HG03139 (cell line): ENCODE results near the gene CHRNB2.

Experiments used
- ATAC-seq: cut with Tn5 transposase; IDR thresholded peaks from one replicate; pipeline ENCODE4 v1.9.1; 2021; ENCODE audit not compliant: unreplicated experiment

The CHRNB2 gene

DNA sequence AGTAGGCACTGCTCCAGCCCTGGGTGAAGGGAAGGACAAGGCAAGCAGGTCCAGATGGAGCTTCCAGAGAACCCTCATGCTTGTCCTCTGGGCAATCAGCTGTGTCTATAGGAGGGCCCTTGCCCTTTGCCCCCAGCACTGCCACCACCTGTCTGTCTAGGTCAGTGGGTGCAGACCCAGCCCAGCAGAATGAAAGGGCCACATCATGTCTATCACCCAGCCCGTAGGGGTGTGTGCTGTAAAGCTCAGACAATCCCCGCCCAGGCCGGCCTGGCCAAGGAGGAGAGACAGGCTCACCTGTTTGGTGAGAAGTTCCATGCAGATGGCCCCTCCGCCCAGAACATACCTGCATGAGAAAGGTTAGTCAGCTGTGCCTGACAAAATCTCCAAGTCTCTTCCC is 16.1 kb upstream of the CHRNB2 start:
- no peak for ATAC-seq

DNA sequence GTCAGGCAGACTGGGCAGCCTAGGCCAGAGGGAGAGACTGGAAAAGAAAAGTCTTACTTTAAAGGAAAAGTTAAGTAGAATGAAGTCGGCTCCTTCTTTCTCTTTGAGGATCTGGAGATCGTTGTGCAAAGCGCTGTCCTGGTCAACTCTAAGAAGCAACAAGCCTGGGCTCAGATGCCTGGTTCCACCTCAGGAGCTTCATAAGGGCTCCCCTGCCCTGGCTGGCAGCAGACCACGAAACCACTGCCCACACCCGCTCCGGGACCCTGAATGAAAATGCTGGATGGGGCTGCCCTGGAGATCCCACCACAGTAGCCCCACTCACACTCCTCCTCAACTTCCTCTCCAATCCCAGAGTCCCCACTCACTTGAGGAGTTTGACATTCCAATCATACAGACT is 15.5 kb upstream of the CHRNB2 start:
- ATAC-seq, result no peak

DNA sequence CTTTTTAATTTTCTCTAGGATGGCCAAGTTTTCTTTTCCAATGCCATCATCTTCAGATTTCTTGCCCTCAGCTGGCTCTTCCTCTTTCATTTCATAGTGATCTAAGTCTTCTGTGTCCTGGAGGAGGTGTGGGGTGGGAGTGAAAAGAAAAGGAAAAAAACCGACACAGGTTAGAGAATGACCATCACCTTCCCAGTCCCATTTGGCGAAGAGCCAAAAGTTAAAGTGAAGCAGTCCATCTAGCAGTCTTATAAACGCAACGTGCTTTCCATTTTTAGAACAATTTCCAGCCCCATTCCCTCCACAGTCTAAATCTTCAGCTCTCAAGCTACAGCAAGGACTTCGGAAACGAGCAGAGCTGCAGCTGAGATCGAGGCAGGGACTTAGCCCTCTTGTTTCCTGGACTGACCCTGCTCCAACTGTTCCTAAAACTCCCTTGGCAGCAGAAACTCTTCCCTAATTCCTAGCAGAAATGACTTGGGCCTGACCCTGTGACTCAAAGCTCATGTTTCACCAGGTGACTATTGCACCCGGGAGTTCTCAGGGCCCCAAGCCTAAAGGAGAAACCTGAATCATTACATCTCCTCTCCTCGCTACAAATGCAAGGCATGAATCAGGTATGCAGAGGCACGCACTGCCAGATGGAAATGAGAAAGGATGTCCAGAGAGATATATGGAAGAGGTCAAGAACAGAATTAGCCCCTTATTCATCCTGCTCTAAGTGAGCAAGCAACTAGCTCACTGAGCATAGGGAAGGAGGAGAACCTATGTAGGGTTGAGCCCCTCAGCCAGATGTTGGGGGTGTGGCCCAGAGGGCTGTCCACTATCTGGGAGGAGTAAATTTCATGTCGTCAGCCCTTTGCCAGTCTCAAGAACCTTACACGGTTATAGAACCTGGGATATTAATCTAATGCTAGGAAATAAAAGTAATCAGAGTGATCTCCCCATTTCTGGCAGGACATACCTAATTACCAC is 14.2 kb upstream of the CHRNB2 start:
- ATAC-seq, result no peak

DNA sequence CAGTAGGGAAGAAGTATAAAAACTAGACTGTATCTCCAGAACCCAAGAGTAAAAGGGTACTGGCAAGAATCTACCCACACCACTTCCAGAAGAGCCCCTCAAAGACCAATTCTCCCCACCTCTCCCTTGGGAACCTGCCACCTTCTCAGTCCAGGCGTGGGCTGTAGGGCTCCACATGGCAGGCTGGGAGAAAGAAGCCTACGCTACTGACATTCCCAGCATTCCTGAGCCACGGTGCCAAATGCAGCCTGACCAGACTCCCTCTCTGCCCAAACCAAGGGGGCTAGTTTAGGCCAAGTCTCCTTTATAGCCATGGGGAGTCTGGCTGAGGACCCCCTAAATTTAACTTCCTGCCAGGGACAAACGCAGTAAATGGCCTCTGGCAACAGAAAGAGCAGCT is 11.2 kb upstream of the CHRNB2 start:
- no peak for ATAC-seq

DNA sequence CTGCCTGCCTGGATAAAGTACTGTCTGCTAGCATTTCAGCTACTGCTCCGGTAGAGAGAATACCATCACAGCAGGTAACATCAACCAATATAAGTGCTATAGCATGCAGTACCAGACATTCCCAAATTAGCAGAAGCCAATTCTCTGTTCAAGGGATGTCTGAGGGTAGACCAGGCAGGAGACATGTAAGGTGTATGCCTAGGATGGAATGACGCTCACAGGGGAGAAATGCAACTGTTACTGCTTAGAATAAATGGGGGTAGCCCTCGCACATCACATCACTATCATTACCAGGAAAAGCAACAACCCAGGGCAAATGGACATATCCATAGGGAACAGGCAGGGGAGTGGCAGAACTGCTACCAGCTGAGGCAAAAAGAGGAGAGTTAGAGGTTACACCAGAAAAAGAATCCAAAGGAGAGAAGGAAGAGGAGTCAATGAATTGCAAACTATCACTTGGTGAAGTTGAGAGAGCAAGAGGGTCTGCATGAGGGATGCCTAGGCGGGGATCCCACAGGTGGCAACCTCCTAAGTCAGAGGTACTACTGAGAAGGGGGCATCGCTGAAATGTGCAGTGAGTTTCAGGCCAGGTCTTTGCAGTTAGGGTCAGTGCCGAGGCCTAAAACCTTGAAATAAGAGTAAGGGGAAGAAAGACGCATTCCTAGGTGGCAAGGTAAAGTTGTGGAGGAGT is 10.2 kb upstream of the CHRNB2 start:
- ATAC-seq, result no peak

DNA sequence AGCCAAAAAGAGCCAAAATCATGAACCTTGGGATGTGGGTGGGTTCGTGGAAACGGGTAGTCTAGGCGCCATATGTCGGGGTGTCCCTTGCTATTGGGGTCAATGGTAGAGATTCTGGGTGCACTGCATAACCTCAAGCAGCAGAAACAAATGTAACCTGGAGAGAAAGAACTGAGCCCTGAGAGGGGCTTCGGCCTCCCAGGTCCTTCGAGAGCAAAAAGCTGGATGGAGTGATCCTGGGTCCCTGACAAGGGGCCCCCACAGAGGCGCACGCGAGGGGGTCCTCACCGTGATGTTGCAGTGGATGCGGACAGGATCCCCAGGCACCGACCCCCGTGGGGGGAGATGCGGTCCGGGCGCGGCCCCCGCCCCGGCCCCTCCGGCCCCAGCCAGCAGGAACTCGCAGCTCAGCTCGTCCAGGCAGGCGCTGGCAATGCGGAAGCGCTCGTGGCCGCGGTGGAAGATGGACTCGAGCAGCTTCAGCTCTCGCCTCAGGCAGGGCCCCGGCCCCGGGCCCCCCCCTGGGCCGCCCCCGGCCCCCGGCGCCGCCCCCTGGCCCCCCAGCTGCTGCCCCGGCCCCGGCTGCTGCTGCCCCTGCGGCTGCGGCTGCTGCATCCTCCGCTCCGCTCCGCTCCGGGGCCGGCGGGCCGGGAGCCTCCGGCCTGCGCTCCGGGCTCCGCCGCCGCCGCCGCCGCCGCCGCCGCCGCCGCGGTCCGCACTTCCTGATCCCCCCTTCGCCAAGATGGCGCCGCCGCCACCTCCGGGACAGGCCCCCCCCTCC is 9.4 kb upstream of the CHRNB2 start, which contains the start of gene UBE2Q1:
Gene UBE2Q1 (minus strand): TSS at position 724 of the 781 bp plus-strand sequence. CDS start 109 bp downstream, at position 615.
- peak; percentile 9 for ATAC-seq

DNA sequence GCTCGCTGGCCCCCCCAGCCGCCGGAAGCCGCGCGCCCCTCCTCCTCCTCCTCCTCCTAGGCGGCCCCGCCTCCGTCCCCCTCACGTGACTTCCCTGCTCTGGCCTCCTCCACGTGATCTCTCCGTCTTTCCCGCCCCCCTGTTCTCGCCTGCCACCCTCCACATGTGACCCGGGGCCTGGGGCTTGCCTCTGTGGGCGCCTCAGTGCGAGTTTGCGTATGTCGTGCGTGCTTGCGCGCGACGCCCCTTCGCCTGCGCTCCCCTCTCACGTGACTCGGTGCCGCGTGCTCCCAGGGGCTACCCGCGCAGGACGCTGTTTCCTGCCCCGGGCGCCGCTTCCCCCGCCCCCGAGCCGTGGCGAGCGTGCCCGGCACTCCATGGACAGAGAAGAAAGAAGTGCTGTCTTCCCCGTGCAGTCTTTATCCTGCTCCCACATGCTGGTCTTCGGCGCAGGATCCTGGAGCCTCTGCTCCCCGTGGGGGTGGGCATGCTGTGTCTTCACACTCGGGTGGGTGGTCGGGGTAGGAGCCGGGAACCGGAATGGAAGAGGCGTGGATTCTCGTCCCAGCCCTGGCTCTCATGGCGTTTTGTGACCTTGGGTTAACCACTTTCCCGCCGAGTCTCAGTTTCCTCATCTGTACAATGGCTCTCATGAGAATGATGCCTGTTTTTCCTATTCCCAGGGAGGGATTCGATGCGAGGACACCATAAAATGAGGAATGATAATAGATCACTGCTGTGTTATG is 8.7 kb upstream of the CHRNB2 start:
- ATAC-seq, result peak; percentile 83

DNA sequence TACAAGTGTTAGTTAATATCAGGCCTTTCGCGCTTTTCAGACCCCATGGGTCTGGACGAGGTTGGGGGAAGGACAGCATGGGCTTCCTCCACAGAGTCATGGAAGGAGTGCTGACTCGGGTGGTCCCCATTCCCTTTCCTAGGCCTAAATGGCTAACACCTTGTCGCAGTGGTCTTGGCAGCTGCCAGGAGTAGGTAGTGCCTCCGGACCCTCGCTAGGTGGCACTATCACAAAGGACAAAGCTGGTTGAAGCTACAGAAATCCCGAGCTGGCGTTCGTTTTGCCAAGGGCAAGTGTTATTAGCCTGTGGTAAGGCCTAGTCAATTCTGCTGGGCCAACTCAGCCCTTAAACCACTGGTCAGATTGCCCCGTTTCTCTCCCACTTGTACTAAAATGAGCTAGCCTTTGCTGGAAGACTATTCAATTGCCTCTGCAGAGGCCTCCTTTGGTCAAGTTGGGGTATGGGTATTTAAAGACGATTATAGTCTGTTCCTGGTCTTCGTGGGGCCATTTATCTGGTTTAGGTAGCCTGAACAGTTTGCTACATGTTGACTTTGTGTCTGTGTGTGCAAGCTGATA is 8.0 kb upstream of the CHRNB2 start:
- peak; percentile 33 for ATAC-seq

DNA sequence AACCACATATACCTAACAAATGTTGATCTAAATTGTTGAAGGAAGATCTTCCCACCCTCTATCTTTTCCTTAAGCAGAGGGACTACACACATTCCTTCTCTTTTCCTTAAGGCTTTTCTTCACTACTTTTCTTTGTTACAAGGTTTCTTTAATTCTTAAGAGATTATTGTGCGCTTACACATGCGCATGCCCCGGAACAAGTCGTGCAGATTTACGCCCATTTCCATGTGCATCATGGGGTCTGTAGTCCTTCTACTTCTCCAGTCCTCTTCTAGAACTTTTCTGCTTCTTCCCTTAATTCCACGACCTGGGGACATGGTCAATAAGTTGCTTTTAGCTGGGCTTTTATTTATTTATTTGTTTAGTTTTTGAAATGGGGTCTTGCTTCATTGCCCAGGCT is 1.7 kb upstream of the CHRNB2 start:
- ATAC-seq, result no peak

DNA sequence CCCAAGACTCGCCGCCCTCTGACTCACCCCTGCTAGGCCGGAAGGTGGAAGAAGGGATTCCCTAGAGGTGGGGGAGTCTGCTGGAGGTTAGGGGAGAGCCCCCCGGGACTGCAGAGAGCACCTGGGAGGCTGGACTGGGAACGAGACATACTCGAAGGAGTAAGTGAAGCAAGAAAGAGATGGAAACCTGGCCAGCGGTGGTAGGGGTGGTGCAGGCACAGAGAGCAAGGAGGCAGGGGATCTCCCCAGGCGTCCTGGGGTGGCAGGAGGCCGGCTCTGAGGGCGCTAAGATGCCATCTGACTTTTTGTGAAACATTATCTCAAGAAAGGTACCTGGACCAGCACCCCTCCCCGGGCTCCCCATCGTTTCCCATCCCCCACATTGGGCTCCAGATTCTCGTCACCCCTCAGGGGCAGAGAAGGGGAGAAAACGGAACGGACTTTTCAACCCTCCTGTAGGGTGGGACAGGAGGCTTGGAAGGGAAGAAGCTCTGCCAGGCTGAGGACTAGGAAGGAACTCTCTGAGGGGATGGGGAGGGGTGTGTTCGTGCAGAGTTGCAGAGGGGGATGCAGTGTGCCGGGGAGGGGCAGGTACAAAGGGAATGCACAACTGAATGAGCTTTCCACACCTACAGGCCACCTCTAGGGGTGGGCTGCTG is 708 bp downstream of the CHRNB2 start:
- no peak for ATAC-seq

DNA sequence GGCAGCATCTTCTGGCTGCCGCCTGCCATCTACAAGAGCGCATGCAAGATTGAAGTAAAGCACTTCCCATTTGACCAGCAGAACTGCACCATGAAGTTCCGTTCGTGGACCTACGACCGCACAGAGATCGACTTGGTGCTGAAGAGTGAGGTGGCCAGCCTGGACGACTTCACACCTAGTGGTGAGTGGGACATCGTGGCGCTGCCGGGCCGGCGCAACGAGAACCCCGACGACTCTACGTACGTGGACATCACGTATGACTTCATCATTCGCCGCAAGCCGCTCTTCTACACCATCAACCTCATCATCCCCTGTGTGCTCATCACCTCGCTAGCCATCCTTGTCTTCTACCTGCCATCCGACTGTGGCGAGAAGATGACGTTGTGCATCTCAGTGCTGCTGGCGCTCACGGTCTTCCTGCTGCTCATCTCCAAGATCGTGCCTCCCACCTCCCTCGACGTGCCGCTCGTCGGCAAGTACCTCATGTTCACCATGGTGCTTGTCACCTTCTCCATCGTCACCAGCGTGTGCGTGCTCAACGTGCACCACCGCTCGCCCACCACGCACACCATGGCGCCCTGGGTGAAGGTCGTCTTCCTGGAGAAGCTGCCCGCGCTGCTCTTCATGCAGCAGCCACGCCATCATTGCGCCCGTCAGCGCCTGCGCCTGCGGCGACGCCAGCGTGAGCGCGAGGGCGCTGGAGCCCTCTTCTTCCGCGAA is 3.8 kb downstream of the CHRNB2 start:
- ATAC-seq, result no peak

DNA sequence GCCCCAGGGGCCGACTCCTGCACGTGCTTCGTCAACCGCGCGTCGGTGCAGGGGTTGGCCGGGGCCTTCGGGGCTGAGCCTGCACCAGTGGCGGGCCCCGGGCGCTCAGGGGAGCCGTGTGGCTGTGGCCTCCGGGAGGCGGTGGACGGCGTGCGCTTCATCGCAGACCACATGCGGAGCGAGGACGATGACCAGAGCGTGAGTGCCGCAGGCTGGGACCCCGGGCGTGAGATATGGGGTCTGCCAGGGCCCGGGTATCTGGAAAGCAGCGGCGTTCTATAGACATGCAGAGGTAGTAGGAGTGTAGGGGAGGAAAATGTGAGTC is 4.3 kb downstream of the CHRNB2 start:
- no peak for ATAC-seq

DNA sequence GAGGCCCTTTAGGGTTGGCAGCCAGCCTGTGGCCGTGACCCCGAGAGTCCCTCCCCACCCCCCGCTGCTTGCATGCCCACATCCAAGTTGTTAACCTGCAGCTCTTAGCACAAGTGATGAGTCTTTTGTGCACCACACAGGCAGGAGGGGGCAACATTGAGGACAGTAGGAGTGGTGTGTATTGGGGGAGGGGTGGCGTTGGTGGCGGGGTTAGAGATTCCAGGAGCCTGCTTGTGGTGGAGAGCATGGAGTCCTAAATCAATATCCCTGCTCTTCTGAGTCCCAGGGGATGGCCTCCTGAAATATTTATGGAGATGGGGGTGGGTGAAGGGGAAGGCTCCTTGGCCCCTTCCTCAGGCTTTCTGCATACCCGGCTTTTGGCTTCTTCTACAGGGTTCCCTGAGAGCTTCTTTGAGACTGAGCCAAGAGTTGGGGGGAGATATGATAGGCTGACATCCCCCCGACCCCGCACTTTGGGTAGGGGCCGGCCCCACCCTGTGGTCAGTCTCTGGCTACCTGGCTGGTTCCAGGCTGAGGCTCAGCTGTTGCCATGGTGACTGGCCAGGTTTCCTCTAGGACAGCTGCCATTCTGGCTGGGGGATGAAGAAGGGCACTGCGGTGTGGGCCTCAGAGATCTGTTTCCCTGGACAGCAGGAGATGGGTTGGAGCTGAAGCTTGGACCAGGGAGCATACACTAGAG is 5.0 kb downstream of the CHRNB2 start:
- no peak for ATAC-seq

DNA sequence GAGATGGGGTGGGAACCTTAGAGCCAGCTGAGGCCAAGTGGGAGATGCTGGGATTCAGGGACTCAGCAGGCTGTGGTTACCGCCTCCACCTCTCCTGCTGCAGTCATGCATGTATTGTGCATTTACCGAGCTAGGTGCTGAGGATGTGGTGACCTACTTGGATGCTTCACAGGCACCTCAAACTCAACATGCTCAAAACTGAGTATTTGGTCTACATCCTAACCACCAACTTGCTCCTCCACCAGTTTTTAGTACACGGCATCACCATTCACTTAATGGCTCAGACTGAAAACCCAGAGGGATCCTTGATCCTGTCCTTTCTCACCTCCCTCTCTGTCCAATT is 5.6 kb downstream of the CHRNB2 start:
- no peak for ATAC-seq

DNA sequence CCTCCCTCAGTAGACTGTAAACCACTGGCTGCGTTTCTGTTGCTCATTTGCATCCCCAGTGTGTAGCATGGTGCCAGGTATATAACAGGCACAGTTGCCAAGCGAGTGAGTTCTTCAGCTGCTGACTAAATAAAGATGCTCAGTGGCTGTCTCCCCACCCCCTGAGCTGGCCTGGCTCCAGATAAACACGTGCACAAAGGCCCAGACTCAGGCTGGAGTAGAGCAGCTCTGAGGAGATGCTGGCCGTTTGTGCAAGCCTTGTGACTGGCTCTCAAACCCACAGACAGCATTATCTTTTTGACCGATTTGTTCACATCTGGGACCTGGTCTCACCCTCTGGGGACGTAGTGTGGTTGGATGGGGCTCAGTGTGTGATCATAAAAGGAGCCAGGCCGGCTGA is 7.1 kb downstream of the CHRNB2 start:
- no peak for ATAC-seq

DNA sequence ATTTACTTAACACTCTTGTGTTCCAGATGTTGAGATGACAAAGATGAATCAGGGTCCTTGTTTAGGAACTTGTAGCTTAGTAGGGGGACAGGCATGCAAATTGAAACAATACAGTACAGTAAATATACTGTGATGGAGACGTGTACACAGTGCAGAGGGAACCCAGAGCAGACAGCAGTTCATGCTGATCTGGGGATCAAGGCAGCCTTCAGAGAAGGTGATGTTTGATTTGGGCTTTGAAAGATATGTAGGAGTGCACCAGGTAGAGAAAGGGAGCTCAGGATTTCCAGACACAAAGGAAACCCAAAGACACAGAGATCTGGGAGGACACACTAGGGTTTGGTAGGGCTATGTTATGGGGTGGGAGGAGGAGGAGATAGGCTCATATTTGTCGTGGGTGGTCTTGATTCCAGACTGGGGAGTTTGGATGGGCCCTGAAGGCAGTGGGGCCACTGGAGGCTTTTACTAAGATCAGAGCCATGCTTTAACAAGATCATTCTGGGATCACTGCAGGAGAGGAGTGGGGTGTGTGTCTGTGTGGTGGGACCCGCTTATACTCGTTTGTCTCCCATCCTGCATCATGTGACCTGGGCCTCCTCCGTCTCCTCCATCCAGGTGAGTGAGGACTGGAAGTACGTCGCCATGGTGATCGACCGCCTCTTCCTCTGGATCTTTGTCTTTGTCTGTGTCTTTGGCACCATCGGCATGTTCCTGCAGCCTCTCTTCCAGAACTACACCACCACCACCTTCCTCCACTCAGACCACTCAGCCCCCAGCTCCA is 7.8 kb downstream of the CHRNB2 start:
- ATAC-seq, result no peak

DNA sequence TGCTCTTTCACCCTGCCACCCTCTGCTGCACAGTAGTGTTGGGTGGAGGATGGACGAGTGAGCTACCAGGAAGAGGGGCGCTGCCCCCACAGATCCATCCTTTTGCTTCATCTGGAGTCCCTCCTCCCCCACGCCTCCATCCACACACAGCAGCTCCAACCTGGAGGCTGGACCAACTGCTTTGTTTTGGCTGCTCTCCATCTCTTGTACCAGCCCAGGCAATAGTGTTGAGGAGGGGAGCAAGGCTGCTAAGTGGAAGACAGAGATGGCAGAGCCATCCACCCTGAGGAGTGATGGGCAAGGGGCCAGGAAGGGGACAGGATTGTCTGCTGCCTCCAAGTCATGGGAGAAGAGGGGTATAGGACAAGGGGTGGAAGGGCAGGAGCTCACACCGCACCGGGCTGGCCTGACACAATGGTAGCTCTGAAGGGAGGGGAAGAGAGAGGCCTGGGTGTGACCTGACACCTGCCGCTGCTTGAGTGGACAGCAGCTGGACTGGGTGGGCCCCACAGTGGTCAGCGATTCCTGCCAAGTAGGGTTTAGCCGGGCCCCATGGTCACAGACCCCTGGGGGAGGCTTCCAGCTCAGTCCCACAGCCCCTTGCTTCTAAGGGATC is 8.5 kb downstream of the CHRNB2 start:
- no peak for ATAC-seq
